ENCODE data around the gene PRKAA1.

Gene PRKAA1

DNA sequence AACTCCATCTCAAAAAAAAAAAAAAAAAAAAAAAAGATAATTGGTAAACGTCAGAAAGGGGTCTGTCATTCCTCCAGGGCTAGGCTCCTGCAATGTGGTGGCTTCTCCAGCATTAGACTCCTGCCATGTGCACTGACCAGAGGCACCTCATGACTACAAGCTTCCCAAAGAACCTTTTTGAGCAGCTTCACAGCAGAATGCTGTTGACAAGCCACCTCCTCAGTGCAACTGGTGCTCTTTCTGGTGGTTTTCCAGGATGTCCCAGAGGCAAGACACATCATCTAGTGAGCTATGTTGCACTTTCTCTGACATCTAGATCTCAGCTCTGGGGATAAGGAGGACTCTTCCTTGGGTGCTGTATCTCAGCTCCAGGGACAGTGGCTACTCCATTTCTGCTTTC is 25.3 kb upstream of the PRKAA1 start:
- no peak for DNase-seq (ENCODE audit: low read depth)
- TF ChIP-seq, protein P1, sequence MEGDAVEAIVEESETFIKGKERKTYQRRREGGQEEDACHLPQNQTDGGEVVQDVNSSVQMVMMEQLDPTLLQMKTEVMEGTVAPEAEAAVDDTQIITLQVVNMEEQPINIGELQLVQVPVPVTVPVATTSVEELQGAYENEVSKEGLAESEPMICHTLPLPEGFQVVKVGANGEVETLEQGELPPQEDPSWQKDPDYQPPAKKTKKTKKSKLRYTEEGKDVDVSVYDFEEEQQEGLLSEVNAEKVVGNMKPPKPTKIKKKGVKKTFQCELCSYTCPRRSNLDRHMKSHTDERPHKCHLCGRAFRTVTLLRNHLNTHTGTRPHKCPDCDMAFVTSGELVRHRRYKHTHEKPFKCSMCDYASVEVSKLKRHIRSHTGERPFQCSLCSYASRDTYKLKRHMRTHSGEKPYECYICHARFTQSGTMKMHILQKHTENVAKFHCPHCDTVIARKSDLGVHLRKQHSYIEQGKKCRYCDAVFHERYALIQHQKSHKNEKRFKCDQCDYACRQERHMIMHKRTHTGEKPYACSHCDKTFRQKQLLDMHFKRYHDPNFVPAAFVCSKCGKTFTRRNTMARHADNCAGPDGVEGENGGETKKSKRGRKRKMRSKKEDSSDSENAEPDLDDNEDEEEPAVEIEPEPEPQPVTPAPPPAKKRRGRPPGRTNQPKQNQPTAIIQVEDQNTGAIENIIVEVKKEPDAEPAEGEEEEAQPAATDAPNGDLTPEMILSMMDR (IDR thresholded peaks at IDR 0.05; ENCODE audit: control insufficient read depth, insufficient read depth, low read depth, low read length, missing control alignments), result no peak

DNA sequence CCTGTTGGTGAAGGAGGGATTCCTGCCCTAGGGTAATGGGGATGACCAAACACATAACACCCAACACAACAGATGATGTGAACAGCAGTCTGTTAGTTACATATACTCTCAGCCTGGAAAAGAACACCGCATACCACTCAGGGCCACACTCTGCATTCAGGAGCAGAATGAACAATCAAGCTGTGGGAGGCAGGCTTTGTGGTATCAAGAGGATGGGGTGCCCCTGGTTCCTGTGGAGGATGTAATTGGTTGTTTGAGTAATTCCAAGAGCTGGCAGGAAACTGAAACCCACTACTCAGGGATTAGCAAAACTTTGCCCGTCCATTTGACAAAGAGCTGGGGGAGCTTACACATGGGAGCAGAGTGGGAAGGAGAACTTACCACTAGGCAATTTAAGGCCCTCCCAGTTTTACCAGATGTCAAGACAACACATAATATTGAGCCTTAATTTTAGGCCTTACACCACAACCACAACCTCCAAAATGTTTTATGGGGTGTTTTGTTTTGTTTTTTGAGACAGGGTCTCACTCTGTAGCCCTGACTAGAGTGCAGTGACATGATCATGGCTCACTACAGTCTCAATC is 15.6 kb upstream of the PRKAA1 start:
- no peak overlapping the region for H3K4me3 ChIP-seq (ENCODE audit: control insufficient read depth, low read depth, low read length)
- TF ChIP-seq, protein P1 (IDR thresholded peaks at IDR 0.05; ENCODE audit: control insufficient read depth, insufficient read depth, low read depth, low read length, missing control alignments), result no peak
- no peak for DNase-seq (ENCODE audit: low read depth)

More for the DNA sequence above, 25.3 kb upstream of the PRKAA1 start:
- H3K4me3 ChIP-seq (ENCODE audit: control insufficient read depth, low read depth, low read length), result no peak overlapping the region

DNA sequence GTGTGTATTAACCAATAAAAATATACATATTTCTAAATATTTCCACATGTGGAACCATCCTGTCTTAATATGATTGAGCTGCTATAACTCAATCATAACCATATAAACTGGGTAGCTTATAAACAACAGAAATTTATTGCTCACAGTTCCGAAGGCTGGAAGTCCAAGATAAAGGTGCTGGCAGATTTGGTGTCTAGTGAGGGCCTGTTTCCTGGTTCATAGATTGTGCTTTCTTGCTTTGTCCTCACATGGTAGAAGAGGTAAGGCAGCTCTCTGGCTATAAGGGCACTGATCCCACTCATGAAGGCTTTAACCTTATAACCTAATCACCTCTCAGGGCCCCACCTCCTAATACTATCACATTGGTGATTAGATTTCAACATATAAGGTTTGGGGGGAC is 14.0 kb upstream of the PRKAA1 start:
- DNase-seq (ENCODE audit: low read depth), result no peak
- TF ChIP-seq, protein P1 (IDR thresholded peaks at IDR 0.05; ENCODE audit: control insufficient read depth, insufficient read depth, low read depth, low read length, missing control alignments), result no peak

DNA sequence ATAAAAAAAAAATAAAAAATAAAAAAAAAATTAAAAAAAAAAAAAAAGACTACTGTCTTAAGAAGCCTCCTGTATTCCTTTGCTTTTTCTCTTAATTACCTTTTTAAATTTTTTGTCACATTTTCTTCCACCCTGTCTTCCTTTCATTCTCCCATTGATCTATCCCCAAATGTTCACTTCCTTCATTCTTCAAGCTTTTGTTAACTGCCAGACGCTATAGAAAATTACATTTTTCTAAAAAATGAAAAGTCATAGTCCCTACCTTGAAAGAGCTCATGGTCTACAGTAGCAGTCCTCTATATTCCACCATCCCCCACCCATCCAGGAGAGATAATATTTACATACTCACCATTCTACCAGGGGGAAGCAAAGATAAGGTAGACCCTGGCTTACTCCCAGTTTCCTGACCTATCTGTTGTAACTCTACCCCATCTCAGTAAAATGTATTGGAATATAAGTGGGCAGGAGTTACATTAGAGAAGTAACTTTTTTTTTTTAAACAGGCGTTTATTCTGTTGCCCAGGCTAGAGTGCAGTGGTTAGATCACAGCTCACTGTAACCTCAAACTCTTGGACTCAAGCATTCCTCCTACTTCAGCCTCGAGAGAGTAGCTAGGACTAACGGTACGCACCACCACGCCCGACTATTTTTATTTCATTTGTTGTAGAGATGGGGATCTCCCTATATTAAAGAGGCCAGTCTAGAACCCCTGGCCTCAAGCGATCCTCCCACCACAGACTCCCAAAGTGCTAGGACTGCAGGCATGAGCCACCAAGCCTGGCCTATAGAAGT is 3.8 kb upstream of the PRKAA1 start:
- no peak overlapping the region for H3K4me3 ChIP-seq (ENCODE audit: control insufficient read depth, low read depth, low read length)
- TF ChIP-seq, protein P1 (IDR thresholded peaks at IDR 0.05; ENCODE audit: control insufficient read depth, insufficient read depth, low read depth, low read length, missing control alignments), result no peak
- DNase-seq (ENCODE audit: low read depth), result no peak

More for the DNA sequence above, 14.0 kb upstream of the PRKAA1 start:
- no peak overlapping the region for H3K4me3 ChIP-seq (ENCODE audit: control insufficient read depth, low read depth, low read length)

DNA sequence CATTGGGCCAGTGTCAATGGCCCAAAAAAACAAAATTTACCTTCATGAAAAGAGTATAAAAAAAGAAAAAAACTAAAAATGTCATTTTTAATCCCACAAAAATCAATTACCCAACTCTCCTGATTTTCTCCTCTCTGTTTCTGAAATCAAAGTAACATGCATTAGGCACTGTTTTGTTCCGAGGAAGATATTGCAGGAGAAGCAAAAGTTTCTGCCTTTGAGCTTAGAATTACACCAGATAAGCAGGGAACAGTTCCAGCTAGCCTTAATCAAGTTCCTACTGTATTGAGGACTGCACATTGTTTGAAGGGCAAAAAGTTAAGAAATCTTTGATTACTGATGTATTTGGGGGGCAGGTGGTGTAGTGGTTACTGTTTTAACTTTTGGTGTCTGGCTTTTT is 1.1 kb upstream of the PRKAA1 start:
- TF ChIP-seq, protein P1 (IDR thresholded peaks at IDR 0.05; ENCODE audit: control insufficient read depth, insufficient read depth, low read depth, low read length, missing control alignments), result no peak
- no peak for DNase-seq (ENCODE audit: low read depth)
- no peak overlapping the region for H3K4me3 ChIP-seq (ENCODE audit: control insufficient read depth, low read depth, low read length)

DNA sequence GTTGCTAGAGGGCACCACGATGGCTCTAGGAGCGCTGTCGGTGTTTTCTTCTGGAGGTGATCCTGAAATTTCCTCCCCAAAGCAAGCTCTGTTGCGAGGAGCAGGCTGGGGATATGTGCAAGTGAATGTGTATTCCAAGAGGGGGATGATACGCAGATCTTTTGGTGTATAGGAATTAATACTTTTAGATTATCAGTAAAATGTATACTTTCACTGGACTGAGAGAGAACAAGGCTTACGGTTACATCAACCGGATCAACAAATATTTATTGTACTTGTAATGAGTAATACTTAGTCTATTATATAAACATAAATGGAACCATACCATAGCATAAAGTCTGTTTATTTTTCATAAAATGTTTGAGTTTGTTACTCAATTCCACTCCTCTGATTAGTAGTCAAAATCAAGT is 632 bp upstream of the PRKAA1 start:
- peak overlapping the region; percentile 82 for H3K4me3 ChIP-seq (ENCODE audit: control insufficient read depth, low read depth, low read length)
- DNase-seq (ENCODE audit: low read depth), result no peak
- TF ChIP-seq, protein P1 (IDR thresholded peaks at IDR 0.05; ENCODE audit: control insufficient read depth, insufficient read depth, low read depth, low read length, missing control alignments), result no peak

All from AG09309 (cell line).